HepG2 (cell line): ENCODE measurements around the gene PALMD. TPM values are rescaled to one million over a fixed set of nuclear protein-coding genes. Genes with fewer than 3 reads are reported as not detected.

Source experiments
- ADNP ChIP-seq: sonication (generic); formaldehyde crosslinking; IDR thresholded peaks from 2 replicates; pipeline ENCODE4 v1.4.0; 2020; ENCODE audit warnings: missing genetic modification reagents
- GFI1 ChIP-seq: sonication (generic); formaldehyde crosslinking; IDR thresholded peaks from 2 replicates; pipeline ENCODE4 v1.5.0; 2020; ENCODE audit warnings: missing genetic modification reagents, mild to moderate bottlenecking, borderline replicate concordance
- MATR3 ChIP-seq: sonication (generic); formaldehyde crosslinking; IDR thresholded peaks from 2 replicates; pipeline ENCODE4 v1.4.0; 2020; ENCODE audit warnings: missing genetic modification reagents
- MXD4 ChIP-seq: IDR thresholded peaks from 2 replicates; pipeline ENCODE4 v1.6.1; 2016; ENCODE audit warnings: mild to moderate bottlenecking, missing biosample characterization, missing genetic modification reagents
- NBN ChIP-seq: fragments of 450-650 bp; conservative IDR thresholded peaks from 2 replicates; pipeline ENCODE4 v1.6.1; 2017
- SMAD3 ChIP-seq: sonication (generic); formaldehyde crosslinking; IDR thresholded peaks from 2 replicates; pipeline ENCODE4 v1.4.0; 2020; ENCODE audit warnings: missing genetic modification reagents
- SMARCE1 ChIP-seq: fragments of 450-650 bp; IDR thresholded peaks from 2 replicates; pipeline ENCODE4 v1.6.1; 2017; ENCODE audit warnings: borderline replicate concordance
- ZBTB3 ChIP-seq: sonication (generic); formaldehyde crosslinking; IDR thresholded peaks from 2 replicates; pipeline ENCODE4 v1.4.0; 2020; ENCODE audit warnings: low read depth, mild to moderate bottlenecking, moderate library complexity, missing genetic modification reagents, borderline replicate concordance
- ZNF10 ChIP-seq: sonication (generic); formaldehyde crosslinking; IDR thresholded peaks from 2 replicates; pipeline ENCODE4 v1.4.0; 2020; ENCODE audit warnings: mild to moderate bottlenecking, low read depth, missing genetic modification reagents, borderline replicate concordance
- ZNF136 ChIP-seq: sonication (generic); formaldehyde crosslinking; IDR thresholded peaks from 2 replicates; pipeline ENCODE4 v1.8.1; 2022; ENCODE audit warnings: low read depth, mild to moderate bottlenecking, moderate library complexity, missing genetic modification reagents
- ZNF343 ChIP-seq: sonication (generic); formaldehyde crosslinking; IDR thresholded peaks from 2 replicates; pipeline ENCODE4 v1.4.0; 2020; ENCODE audit warnings: mild to moderate bottlenecking, missing genetic modification reagents
- ZNF569 ChIP-seq: sonication (generic); formaldehyde crosslinking; IDR thresholded peaks from 2 replicates; pipeline ENCODE4 v1.5.0; 2020; ENCODE audit warnings: mild to moderate bottlenecking, missing genetic modification reagents, moderate library complexity, borderline replicate concordance
- ZNF703 ChIP-seq: sonication (generic); formaldehyde crosslinking; IDR thresholded peaks from 2 replicates; pipeline ENCODE4 v1.5.1; 2020; ENCODE audit warnings: missing genetic modification reagents, mild to moderate bottlenecking, moderate library complexity, borderline replicate concordance
- ZNF782 ChIP-seq: sonication (generic); formaldehyde crosslinking; IDR thresholded peaks from 2 replicates; pipeline ENCODE4 v1.4.0; 2020; ENCODE audit warnings: missing genetic modification reagents, mild to moderate bottlenecking, borderline replicate concordance
- polyA plus RNA-seq, 8 experiments: library from polyadenylated mRNA; depleted of rRNA in 3 of 8; stranded (reverse) in 7 of 8; unstranded in 1 of 8; fragments of >200 nt; fragmentation: Illumina TruSeq in 4 of 8; extraction: Trizol in 4 of 8; gene quantifications; 2 replicates each; pipeline versions ENCODE4 v1.2.1 to v1.2.3, GENCODE V29; 2011 to 2016; ENCODE audit warnings: low read depth in 4 of 8, missing spikeins in 1 of 8, mixed read lengths in 1 of 8; ENCODE audit not compliant: insufficient read depth in 1 of 8
- total RNA-seq, 5 experiments: library from RNA; depleted of rRNA; stranded (reverse); fragments of >200 nt; fragmentation: Illumina TruSeq; extraction: Trizol; gene quantifications; 2 replicates each; pipeline ENCODE4 v1.2.3, GENCODE V29; 2016; ENCODE audit warnings: low read depth in 1 of 5
- TF ChIP-seq, protein P1 (sequence below): sonication (generic); formaldehyde crosslinking; IDR thresholded peaks from 2 replicates; pipeline ENCODE4 v1.5.0; 2020; ENCODE audit warnings: mild to moderate bottlenecking, missing genetic modification reagents
- TF ChIP-seq, protein P2 (sequence below): sonication (generic); formaldehyde crosslinking; IDR thresholded peaks from 2 replicates; pipeline ENCODE4 v1.8.1; 2023; ENCODE audit warnings: missing genetic modification reagents, mild to moderate bottlenecking, borderline replicate concordance
- TF ChIP-seq, protein P3 (sequence below): sonication (generic); formaldehyde crosslinking; IDR thresholded peaks from 2 replicates; pipeline ENCODE4 v1.4.0; 2020; ENCODE audit warnings: missing genetic modification reagents, borderline replicate concordance
- TF ChIP-seq, protein P4 (sequence below): sonication (generic); formaldehyde crosslinking; IDR thresholded peaks from 2 replicates; pipeline ENCODE4 v1.5.0; 2020; ENCODE audit warnings: mild to moderate bottlenecking, missing genetic modification reagents, borderline replicate concordance
- TF ChIP-seq, protein P5 (sequence below): sonication (generic); formaldehyde crosslinking; IDR thresholded peaks from 2 replicates; pipeline ENCODE4 v1.4.0; 2020; ENCODE audit warnings: missing genetic modification reagents

PALMD gene
- total and polyA plus RNA-seq, 2 of the 13 experiments (the other 11 are each of a cell fraction or from before 2014, with no cell fraction given), result 5.5 to 31.1 TPM

DNA sequence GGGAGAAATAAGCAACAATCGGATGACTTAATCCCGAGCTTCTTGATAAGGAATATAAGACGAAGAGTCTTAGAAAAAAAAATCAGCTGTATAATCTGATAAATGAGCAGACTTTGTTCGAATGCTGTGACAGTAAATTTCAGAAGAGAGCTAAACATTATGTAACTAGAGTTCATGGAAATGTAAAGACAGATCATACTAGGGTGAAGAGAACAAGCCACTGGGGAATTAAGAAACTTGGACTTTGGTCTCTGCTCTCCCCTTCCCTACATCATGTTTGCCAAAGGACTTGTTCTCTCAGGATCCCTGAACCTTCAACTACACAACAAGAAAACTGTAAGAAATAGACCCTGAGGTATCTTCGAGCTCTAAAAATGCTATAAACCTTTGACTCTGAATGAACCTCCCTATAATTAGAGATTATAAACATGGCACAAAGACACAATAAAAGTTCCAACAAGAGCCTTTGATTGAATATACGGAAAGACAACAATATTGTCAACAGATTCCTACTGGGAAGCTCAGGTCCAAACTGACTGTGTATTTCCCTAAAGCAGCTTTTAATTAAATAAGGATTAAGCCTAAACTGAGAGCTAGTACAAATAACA lies 93.0 kb downstream of the PALMD start (continued):
- TF ChIP-seq, protein P1, sequence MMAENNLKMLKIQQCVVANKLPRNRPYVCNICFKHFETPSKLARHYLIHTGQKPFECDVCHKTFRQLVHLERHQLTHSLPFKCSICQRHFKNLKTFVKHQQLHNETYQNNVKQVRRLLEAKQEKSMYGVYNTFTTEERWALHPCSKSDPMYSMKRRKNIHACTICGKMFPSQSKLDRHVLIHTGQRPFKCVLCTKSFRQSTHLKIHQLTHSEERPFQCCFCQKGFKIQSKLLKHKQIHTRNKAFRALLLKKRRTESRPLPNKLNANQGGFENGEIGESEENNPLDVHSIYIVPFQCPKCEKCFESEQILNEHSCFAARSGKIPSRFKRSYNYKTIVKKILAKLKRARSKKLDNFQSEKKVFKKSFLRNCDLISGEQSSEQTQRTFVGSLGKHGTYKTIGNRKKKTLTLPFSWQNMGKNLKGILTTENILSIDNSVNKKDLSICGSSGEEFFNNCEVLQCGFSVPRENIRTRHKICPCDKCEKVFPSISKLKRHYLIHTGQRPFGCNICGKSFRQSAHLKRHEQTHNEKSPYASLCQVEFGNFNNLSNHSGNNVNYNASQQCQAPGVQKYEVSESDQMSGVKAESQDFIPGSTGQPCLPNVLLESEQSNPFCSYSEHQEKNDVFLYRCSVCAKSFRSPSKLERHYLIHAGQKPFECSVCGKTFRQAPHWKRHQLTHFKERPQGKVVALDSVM, result no peak
- TF ChIP-seq SMAD3 (CRISPR knock-in tag), result peak; percentile 73; the same call in 1 of the 2 replicates
- TF ChIP-seq, protein P2, sequence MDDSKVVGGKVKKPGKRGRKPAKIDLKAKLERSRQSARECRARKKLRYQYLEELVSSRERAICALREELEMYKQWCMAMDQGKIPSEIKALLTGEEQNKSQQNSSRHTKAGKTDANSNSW, result no peak
- no peak for TF ChIP-seq NBN
- TF ChIP-seq ZNF10, result no peak
- TF ChIP-seq MATR3 (CRISPR knock-in tag), result no peak
- no peak for TF ChIP-seq ZNF343 (CRISPR knock-in tag)
- no peak for TF ChIP-seq ADNP (CRISPR knock-in tag)
- TF ChIP-seq, protein P3, sequence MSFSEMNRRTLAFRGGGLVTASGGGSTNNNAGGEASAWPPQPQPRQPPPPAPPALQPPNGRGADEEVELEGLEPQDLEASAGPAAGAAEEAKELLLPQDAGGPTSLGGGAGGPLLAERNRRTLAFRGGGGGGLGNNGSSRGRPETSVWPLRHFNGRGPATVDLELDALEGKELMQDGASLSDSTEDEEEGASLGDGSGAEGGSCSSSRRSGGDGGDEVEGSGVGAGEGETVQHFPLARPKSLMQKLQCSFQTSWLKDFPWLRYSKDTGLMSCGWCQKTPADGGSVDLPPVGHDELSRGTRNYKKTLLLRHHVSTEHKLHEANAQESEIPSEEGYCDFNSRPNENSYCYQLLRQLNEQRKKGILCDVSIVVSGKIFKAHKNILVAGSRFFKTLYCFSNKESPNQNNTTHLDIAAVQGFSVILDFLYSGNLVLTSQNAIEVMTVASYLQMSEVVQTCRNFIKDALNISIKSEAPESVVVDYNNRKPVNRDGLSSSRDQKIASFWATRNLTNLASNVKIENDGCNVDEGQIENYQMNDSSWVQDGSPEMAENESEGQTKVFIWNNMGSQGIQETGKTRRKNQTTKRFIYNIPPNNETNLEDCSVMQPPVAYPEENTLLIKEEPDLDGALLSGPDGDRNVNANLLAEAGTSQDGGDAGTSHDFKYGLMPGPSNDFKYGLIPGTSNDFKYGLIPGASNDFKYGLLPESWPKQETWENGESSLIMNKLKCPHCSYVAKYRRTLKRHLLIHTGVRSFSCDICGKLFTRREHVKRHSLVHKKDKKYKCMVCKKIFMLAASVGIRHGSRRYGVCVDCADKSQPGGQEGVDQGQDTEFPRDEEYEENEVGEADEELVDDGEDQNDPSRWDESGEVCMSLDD, result no peak
- TF ChIP-seq SMARCE1, result no peak
- TF ChIP-seq, protein P4, sequence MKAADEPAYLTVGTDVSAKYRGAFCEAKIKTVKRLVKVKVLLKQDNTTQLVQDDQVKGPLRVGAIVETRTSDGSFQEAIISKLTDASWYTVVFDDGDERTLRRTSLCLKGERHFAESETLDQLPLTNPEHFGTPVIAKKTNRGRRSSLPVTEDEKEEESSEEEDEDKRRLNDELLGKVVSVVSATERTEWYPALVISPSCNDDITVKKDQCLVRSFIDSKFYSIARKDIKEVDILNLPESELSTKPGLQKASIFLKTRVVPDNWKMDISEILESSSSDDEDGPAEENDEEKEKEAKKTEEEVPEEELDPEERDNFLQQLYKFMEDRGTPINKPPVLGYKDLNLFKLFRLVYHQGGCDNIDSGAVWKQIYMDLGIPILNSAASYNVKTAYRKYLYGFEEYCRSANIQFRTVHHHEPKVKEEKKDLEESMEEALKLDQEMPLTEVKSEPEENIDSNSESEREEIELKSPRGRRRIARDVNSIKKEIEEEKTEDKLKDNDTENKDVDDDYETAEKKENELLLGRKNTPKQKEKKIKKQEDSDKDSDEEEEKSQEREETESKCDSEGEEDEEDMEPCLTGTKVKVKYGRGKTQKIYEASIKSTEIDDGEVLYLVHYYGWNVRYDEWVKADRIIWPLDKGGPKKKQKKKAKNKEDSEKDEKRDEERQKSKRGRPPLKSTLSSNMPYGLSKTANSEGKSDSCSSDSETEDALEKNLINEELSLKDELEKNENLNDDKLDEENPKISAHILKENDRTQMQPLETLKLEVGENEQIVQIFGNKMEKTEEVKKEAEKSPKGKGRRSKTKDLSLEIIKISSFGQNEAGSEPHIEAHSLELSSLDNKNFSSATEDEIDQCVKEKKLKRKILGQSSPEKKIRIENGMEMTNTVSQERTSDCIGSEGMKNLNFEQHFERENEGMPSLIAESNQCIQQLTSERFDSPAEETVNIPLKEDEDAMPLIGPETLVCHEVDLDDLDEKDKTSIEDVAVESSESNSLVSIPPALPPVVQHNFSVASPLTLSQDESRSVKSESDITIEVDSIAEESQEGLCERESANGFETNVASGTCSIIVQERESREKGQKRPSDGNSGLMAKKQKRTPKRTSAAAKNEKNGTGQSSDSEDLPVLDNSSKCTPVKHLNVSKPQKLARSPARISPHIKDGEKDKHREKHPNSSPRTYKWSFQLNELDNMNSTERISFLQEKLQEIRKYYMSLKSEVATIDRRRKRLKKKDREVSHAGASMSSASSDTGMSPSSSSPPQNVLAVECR, result no peak; the same call in 1 of the 2 replicates
- TF ChIP-seq GFI1 (CRISPR knock-in tag), result no peak
- TF ChIP-seq ZNF136 (CRISPR knock-in tag), result no peak
- no peak for TF ChIP-seq ZNF569 (CRISPR knock-in tag)
- TF ChIP-seq ZBTB3 (CRISPR knock-in tag), result no peak
- no peak for TF ChIP-seq ZNF782 (CRISPR knock-in tag)
- no peak for TF ChIP-seq ZNF703
- TF ChIP-seq, protein P5, sequence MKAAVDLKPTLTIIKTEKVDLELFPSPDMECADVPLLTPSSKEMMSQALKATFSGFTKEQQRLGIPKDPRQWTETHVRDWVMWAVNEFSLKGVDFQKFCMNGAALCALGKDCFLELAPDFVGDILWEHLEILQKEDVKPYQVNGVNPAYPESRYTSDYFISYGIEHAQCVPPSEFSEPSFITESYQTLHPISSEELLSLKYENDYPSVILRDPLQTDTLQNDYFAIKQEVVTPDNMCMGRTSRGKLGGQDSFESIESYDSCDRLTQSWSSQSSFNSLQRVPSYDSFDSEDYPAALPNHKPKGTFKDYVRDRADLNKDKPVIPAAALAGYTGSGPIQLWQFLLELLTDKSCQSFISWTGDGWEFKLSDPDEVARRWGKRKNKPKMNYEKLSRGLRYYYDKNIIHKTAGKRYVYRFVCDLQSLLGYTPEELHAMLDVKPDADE (CRISPR knock-in tag), result no peak
- TF ChIP-seq MXD4 (CRISPR knock-in tag), result no peak
